GM19023 (cell line): ENCODE measurements around the gene TMCC1.
"Not testable (repeated sequence)": the region's sequence is repeated elsewhere in the genome, so short reads cannot be mapped to it uniquely, and the experiment has no call there.

Source experiments
- ATAC-seq: cut with Tn5 transposase; IDR thresholded peaks from one replicate; pipeline ENCODE4 v1.9.1; 2021; ENCODE audit warnings: mild to moderate bottlenecking, moderate library complexity; ENCODE audit not compliant: unreplicated experiment

Gene TMCC1

GRCh38 chr3:129735638-129736037, 157.9 kb downstream of the TMCC1 start:
- ATAC-seq, result no peak

GRCh38 chr3:129734449-129734848, 159.1 kb downstream of the TMCC1 start:
- ATAC-seq, result no peak

GRCh38 chr3:129732200-129732876, 161.2 kb downstream of the TMCC1 start:
- no peak for ATAC-seq

GRCh38 chr3:129727707-129728106, 165.8 kb downstream of the TMCC1 start:
- no peak for ATAC-seq

- no peak for ATAC-seq
Observed at GRCh38 chr3:129723558-129724324, 169.8 kb downstream of the TMCC1 start.

GRCh38 chr3:129722527-129722926, 171.0 kb downstream of the TMCC1 start:
- ATAC-seq, result no peak

GRCh38 chr3:129718201-129718600, 175.3 kb downstream of the TMCC1 start:
- no peak for ATAC-seq

GRCh38 chr3:129715854-129716253, 177.7 kb downstream of the TMCC1 start:
- no peak for ATAC-seq

- no peak for ATAC-seq
Observed at GRCh38 chr3:129708328-129708861, 185.1 kb downstream of the TMCC1 start.

GRCh38 chr3:129705274-129705673, 188.2 kb downstream of the TMCC1 start:
- ATAC-seq, result no peak

- ATAC-seq, result no peak
Observed at GRCh38 chr3:129703913-129704312, 189.6 kb downstream of the TMCC1 start.

- ATAC-seq, result no peak
Observed at GRCh38 chr3:129702934-129703712, 190.4 kb downstream of the TMCC1 start.

GRCh38 chr3:129701161-129701560, 192.3 kb downstream of the TMCC1 start:
- ATAC-seq, result no peak

- no peak for ATAC-seq
Observed at GRCh38 chr3:129699612-129700011, 193.9 kb downstream of the TMCC1 start.

GRCh38 chr3:129699199-129699598, 194.3 kb downstream of the TMCC1 start:
- ATAC-seq, result no peak

GRCh38 chr3:129697229-129697969, 196.1 kb downstream of the TMCC1 start:
- no peak for ATAC-seq

- not testable (repeated sequence) for ATAC-seq
Observed at GRCh38 chr3:129696430-129696829, 197.1 kb downstream of the TMCC1 start.

GRCh38 chr3:129695230-129695629, 198.3 kb downstream of the TMCC1 start:
- ATAC-seq, result no peak

- no peak for ATAC-seq
Observed at GRCh38 chr3:129694228-129694627, 199.3 kb downstream of the TMCC1 start.

GRCh38 chr3:129692743-129693142, 200.8 kb downstream of the TMCC1 start:
- no peak for ATAC-seq

GRCh38 chr3:129690963-129691362, 202.5 kb downstream of the TMCC1 start:
- no peak for ATAC-seq
